GM12878 (cell line): ENCODE results near the gene LRP5. TPM values are rescaled to one million over a fixed set of nuclear protein-coding genes. Genes with fewer than 3 reads are reported as not detected.
"Not testable (repeated sequence)": the region's sequence is repeated elsewhere in the genome, so short reads cannot be mapped to it uniquely, and the experiment has no call there.

Experiments
- ATAC-seq: fragments of 200-7000 bp; cut with Tn5 transposase; 3 replicates; pipeline ENCODE4 v1.9.1; 2020; ENCODE audit warnings: mild to moderate bottlenecking, moderate library complexity
- BruUV-seq: library from RNA; stranded (reverse); fragments of 400-500 nt; replicated peaks from 2 replicates; lab custom pipeline; 2021; lab: Mats Ljungman, UMichigan
- CTCF ChIA-PET: fragments of 300-600 bp; sonication (Branson Sonifier 250); formaldehyde crosslinking; extraction: SDS; loops from one replicate; lab custom pipeline; 2021; ENCODE audit warnings: inconsistent platforms; lab: Yijun Ruan, JAX
- POLR2A ChIA-PET: fragments of 350-600 bp; formaldehyde crosslinking; extraction: SDS; loops from one replicate; lab custom pipeline; 2021; ENCODE audit warnings: inconsistent platforms; lab: Charles Lee
- RAD21 ChIA-PET: fragments of 300-600 bp; sonication (Branson Sonifier 250); formaldehyde crosslinking; loops from one replicate; lab custom pipeline; 2023; ENCODE audit warnings: antibody characterized with exemption; ENCODE audit not compliant: unreplicated experiment; lab: Charles Lee
- SMC1A ChIA-PET: fragments of 300-600 bp; sonication (Branson Sonifier 250); formaldehyde crosslinking; loops from one replicate; lab custom pipeline; 2023; ENCODE audit not compliant: unreplicated experiment, uncharacterized antibody; lab: Charles Lee
- DNase-seq: peaks from one replicate; pipeline ENCODE4 v3.0.0-alpha.2; 2011; ENCODE audit warnings: low read depth, low spot score
- FAIRE-seq: peaks from 3 replicates; lab custom pipeline; 2011; peaks lifted over from hg19 to GRCh38; lab: Jason Lieb, UNC
- H2AFZ ChIP-seq: 2 replicates; pipeline ENCODE4 v1.6.0; 2011; ENCODE audit warnings: low read depth, low read length, control low read depth; ENCODE audit not compliant: control insufficient read depth
- H3K27ac ChIP-seq: 2 replicates; pipeline ENCODE4 v1.5.1; 2011; ENCODE audit warnings: control low read depth; ENCODE audit not compliant: control insufficient read depth, insufficient read depth
- H3K27me3 ChIP-seq, 2 experiments: replicated peaks in 1 of 2; 2 replicates each; pipeline versions ENCODE4 v1.6.0 to v1.6.1; 2011; ENCODE audit warnings: low read length in 1 of 2; ENCODE audit not compliant: control insufficient read depth in 2 of 2, insufficient read depth in 2 of 2
- H3K36me3 ChIP-seq, 2 experiments: 2 replicates each; pipeline ENCODE4 v1.5.1; 2011; ENCODE audit warnings: low read length in 1 of 2; ENCODE audit not compliant: control insufficient read depth in 2 of 2, insufficient read depth in 2 of 2
- H3K4me1 ChIP-seq: 2 replicates; pipeline ENCODE4 v1.6.1; 2011; ENCODE audit warnings: mild to moderate bottlenecking, low read length, moderate library complexity, mixed read lengths; ENCODE audit not compliant: control insufficient read depth, insufficient read depth
- H3K4me2 ChIP-seq: 2 replicates; pipeline ENCODE4 v1.6.0; 2011; ENCODE audit warnings: control low read depth; ENCODE audit not compliant: control insufficient read depth, insufficient read depth
- H3K4me3 ChIP-seq: fragments of 200-600 bp; sonication (generic); 2 replicates; pipeline ENCODE4 v1.5.1; 2016
- H3K79me2 ChIP-seq: 2 replicates; pipeline ENCODE4 v1.6.0; 2011; ENCODE audit warnings: low read length; ENCODE audit not compliant: control insufficient read depth, insufficient read depth
- H3K9ac ChIP-seq: 2 replicates; pipeline ENCODE4 v1.8.0; 2011; ENCODE audit warnings: low read length, control low read depth, mixed read lengths; ENCODE audit not compliant: control insufficient read depth, insufficient read depth
- H3K9me3 ChIP-seq: replicated peaks from 3 replicates; pipeline ENCODE4 v1.5.1; 2011; ENCODE audit warnings: mild to moderate bottlenecking, low read length; ENCODE audit not compliant: control insufficient read depth, insufficient read depth
- H4K20me1 ChIP-seq: 2 replicates; pipeline ENCODE4 v1.6.0; 2011; ENCODE audit not compliant: control insufficient read depth, insufficient read depth
- CHD4 ChIP-seq: fragments of 200-600 bp; sonication (generic); IDR thresholded peaks from 2 replicates; pipeline ENCODE4 v1.6.1; 2016; ENCODE audit warnings: mild to moderate bottlenecking
- DPF2 ChIP-seq: fragments of 450-650 bp; IDR thresholded peaks from 2 replicates; pipeline ENCODE4 v1.6.1; 2017; ENCODE audit warnings: mild to moderate bottlenecking
- IKZF2 ChIP-seq, 2 experiments: fragments of 450-650 bp; IDR thresholded peaks; 2 replicates each; pipeline ENCODE4 v1.6.1; 2017; ENCODE audit warnings: mild to moderate bottlenecking in 2 of 2, moderate library complexity in 2 of 2
- KAT2A ChIP-seq: conservative IDR thresholded peaks from 2 replicates; pipeline ENCODE4 v1.6.1; 2011; ENCODE audit warnings: low read depth, low read length; ENCODE audit not compliant: control insufficient read depth
- KDM1A ChIP-seq: fragments of 200-600 bp; sonication (generic); IDR thresholded peaks from 2 replicates; pipeline ENCODE4 v1.6.1; 2016; ENCODE audit warnings: borderline replicate concordance
- MYB ChIP-seq: fragments of 150-350 bp; IDR thresholded peaks from 2 replicates; pipeline ENCODE4 v1.6.1; 2014; ENCODE audit warnings: mild to moderate bottlenecking, low read depth, low read length, borderline replicate concordance
- SKIL ChIP-seq: fragments of 450-650 bp; IDR thresholded peaks from 2 replicates; pipeline ENCODE4 v1.6.1; 2017; ENCODE audit warnings: mild to moderate bottlenecking, low read depth, inconsistent platforms; ENCODE audit not compliant: poor library complexity, severe bottlenecking
- SMAD1 ChIP-seq: fragments of 450-650 bp; IDR thresholded peaks from 2 replicates; pipeline ENCODE4 v1.6.1; 2018; ENCODE audit warnings: mild to moderate bottlenecking, low read depth; ENCODE audit not compliant: partially characterized antibody
- SUPT20H ChIP-seq: IDR thresholded peaks from 2 replicates; pipeline ENCODE4 v1.6.1; 2011; ENCODE audit warnings: low read depth, mild to moderate bottlenecking, low read length, moderate library complexity, borderline replicate concordance; ENCODE audit not compliant: control insufficient read depth
- YY1 ChIP-seq: IDR thresholded peaks from 2 replicates; pipeline ENCODE4 v1.6.1; 2011; ENCODE audit warnings: low read depth, mild to moderate bottlenecking, low read length
- ZBTB33 ChIP-seq: fragments of 450-650 bp; IDR thresholded peaks from 2 replicates; pipeline ENCODE4 v1.6.1; 2017; ENCODE audit warnings: mild to moderate bottlenecking
- ZZZ3 ChIP-seq: IDR thresholded peaks from 2 replicates; pipeline ENCODE4 v1.6.1; 2011; ENCODE audit warnings: low read depth; ENCODE audit not compliant: control insufficient read depth, insufficient read length
- WGBS: methylation state at CpG from one replicate; pipeline ENCODE4 v1.1.6; 2016; ENCODE audit warnings: low lambda C conversion rate; ENCODE audit not compliant: insufficient replicate concordance, insufficient coverage; ENCODE audit errors: missing lambda C conversion rate; 5-methylcytosine and 5-hydroxymethylcytosine counted together
- in situ Hi-C: fragments of 300-500 bp; cut with MboI; formaldehyde crosslinking; loops from 9 replicates; pipeline ENCODE4 v1.14.3; 2018; ENCODE audit warnings: mixed read lengths
- intact Hi-C: fragments of 100-400 bp; cut with micrococcal nuclease; formaldehyde crosslinking; loops from one replicate; pipeline ENCODE4 v1.14.2; 2022; ENCODE audit not compliant: unreplicated experiment
- polyA plus RNA-seq, 11 experiments: library from polyadenylated mRNA; depleted of rRNA in 4 of 11; unstranded in 6 of 11; stranded (reverse) in 5 of 11; fragments of >200 nt; fragmentation: Nextera tagmentation in 4 of 11; fragmentation: Illumina TruSeq in 1 of 11; extraction: Ambion mirVana in 4 of 11; extraction: Trizol in 1 of 11; gene quantifications; 1 replicate in 1 of 11; 2 replicates in 10 of 11; pipeline versions ENCODE4 v1.2.1 to v1.2.3, GENCODE V29; 2011 to 2016; ENCODE audit warnings: inconsistent platforms in 2 of 11, missing spikeins in 2 of 11, low read depth in 1 of 11
- total RNA-seq, 4 experiments: library from RNA; depleted of rRNA in 3 of 4; stranded (reverse); fragments of >200 nt in 3 of 4; fragmentation: Illumina TruSeq in 1 of 4; extraction: Trizol in 1 of 4; gene quantifications; 2 replicates each; pipeline versions ENCODE4 v1.2.1 to v1.2.3, GENCODE V29; 2013 to 2021

Gene LRP5
- total and polyA plus RNA-seq, 10 of the 15 experiments (the other 5 are each of a cell fraction or from before 2014, with no cell fraction given): 0.37 to 34.0 (median 6.6) TPM

GRCh38 chr11:68344821-68345220 lies 32.4 kb downstream of the LRP5 start:
- 96% methylated on average over 6 of the region's 7 CpGs for WGBS
- FAIRE-seq, intact Hi-C loops: not testable (repeated sequence)

GRCh38 chr11:68345776-68346461 lies 33.5 kb downstream of the LRP5 start:
- DNase-seq (no peak), FAIRE-seq (no peak), ATAC-seq (no peak)
- Histone ChIP-seq H3K27me3 (no peaks in the 10 kb centered on the region), H3K9me3 (peaks cover 4% of the 10 kb centered on the region; the same call in 2 of the 3 replicates), H3K36me3 (no peaks in the 10 kb centered on the region; a peak in 3 of 4 replicates), H3K9ac (no peak overlapping the region), H2AFZ (no peak overlapping the region), H3K4me2 (no peak overlapping the region), H3K79me2 (peaks cover 5% of the 10 kb centered on the region), H3K27ac (no peak overlapping the region), H4K20me1 (no peaks in the 10 kb centered on the region), H3K4me1 (no peaks in the 10 kb centered on the region), H3K4me3 (no peak overlapping the region)
- intact Hi-C loops (no loop called here), in situ Hi-C loops (no loop called here)
- ChIA-PET POLR2A (interaction anchor here (0.6 kb wide), 1 partner anchor 15 kb away, joined by 6 read pairs; no protein-coding TSS in a partner anchor), SMC1A (no interaction called here), CTCF (no interaction called here), RAD21 (no interaction called here)
- 75% methylated on average over 11 of the region's 11 CpGs for WGBS
- no TSS peak for BruUV-seq
- no peak for TF ChIP-seq SKIL
- TF ChIP-seq ZZZ3: no peak
- TF ChIP-seq IKZF2 (IDR thresholded peaks at IDR 0.05): no peak
- no peak for TF ChIP-seq KAT2A
- TF ChIP-seq ZBTB33: no peak
- no peak for TF ChIP-seq KDM1A
- no peak for TF ChIP-seq DPF2
- TF ChIP-seq CHD4: no peak
- TF ChIP-seq SUPT20H: no peak
- no peak for TF ChIP-seq MYB
- no peak for TF ChIP-seq SMAD1
- TF ChIP-seq YY1: no peak

More at GRCh38 chr11:68344821-68345220, 32.4 kb downstream of the LRP5 start:
- DNase-seq, H3K36me3 ChIP-seq, H3K27ac ChIP-seq, ATAC-seq, H3K4me3 ChIP-seq, H4K20me1 ChIP-seq, SMC1A ChIA-PET, H3K27me3 ChIP-seq, RAD21 ChIA-PET, H3K4me2 ChIP-seq, H3K4me1 ChIP-seq, in situ Hi-C loops, H3K9ac ChIP-seq, H3K79me2 ChIP-seq, BruUV-seq, CTCF ChIA-PET, POLR2A ChIA-PET, H3K9me3 ChIP-seq, H2AFZ ChIP-seq: not testable (repeated sequence)
